ENCODE measurements around the gene WDR45.

Gene WDR45

GRCh38 chrX:49043220-49043986 is 36.3 kb downstream of the WDR45 start, which contains the start of gene TFE3:
TSS of gene TFE3 (minus strand) at chrX:49043357. CDS start at chrX:49043226, 131 bp downstream.
- DNase-seq (ENCODE audit: low read depth in 2 of 2, low spot score in 1 of 2) = peak; percentile 89 to 94

- DNase-seq (ENCODE audit: low read depth in 2 of 2, low spot score in 1 of 2) = no peak
Measured at GRCh38 chrX:49042581-49043219, 37.0 kb downstream of the WDR45 start.

GRCh38 chrX:49041744-49042580 is 37.7 kb downstream of the WDR45 start:
- no peak for DNase-seq (ENCODE audit: low read depth in 2 of 2, low spot score in 1 of 2)

- no peak for DNase-seq (ENCODE audit: low read depth in 2 of 2, low spot score in 1 of 2)
Measured at GRCh38 chrX:49040376-49040955, 39.2 kb downstream of the WDR45 start.

GRCh38 chrX:49039598-49040375 is 39.9 kb downstream of the WDR45 start:
- peak in 1 of 2 donors; percentile 29 for DNase-seq (ENCODE audit: low read depth in 2 of 2, low spot score in 1 of 2)

GRCh38 chrX:49037883-49038475 is 41.7 kb downstream of the WDR45 start:
- no peak for DNase-seq (ENCODE audit: low read depth in 2 of 2, low spot score in 1 of 2)

GRCh38 chrX:49030283-49030682 is 49.4 kb downstream of the WDR45 start:
- DNase-seq (ENCODE audit: low read depth in 2 of 2, low spot score in 1 of 2) = no peak

- DNase-seq (ENCODE audit: low read depth in 2 of 2, low spot score in 1 of 2) = no peak
Measured at GRCh38 chrX:49029876-49030275, 49.8 kb downstream of the WDR45 start.

Data from stimulated activated CD8-positive, alpha-beta memory T cell treated with anti-CD3 and anti-CD28 coated beads, Interleukin-4, amount 100 ng/mL, for 4 hours (primary cell).